Lung (tissue), 12 donors: Measurements from ENCODE around the gene C1orf74. TPM values are rescaled to one million over a fixed set of nuclear protein-coding genes. Genes with fewer than 3 reads are reported as not detected.
A peak's percentile ranks its signal among the peaks of the same experiment; 100 is the strongest.

Experiments
- ATAC-seq: fragments of 200-7000 bp; cut with Tn5 transposase; one replicate; pipeline ENCODE4 v1.9.1; 2020; ENCODE audit warnings: moderate number of reproducible peaks; ENCODE audit not compliant: insufficient read depth, low FRiP score
- DNase-seq, 3 donors: peaks; one replicate each; pipeline ENCODE4 v3.0.0-alpha.2; 2013 to 2017
- H3K27ac ChIP-seq, 2 donors: one replicate each; pipeline ENCODE4 v1.5.1; 2013; ENCODE audit warnings: mild to moderate bottlenecking in 2 of 2, moderate library complexity in 2 of 2, control low read depth in 1 of 2, inconsistent platforms in 1 of 2, low read depth in 1 of 2, low read length in 1 of 2
- H3K27me3 ChIP-seq, 3 donors: one replicate each; pipeline ENCODE4 v1.5.1; 2013; ENCODE audit warnings: low read length in 2 of 3; ENCODE audit not compliant: control insufficient read depth in 3 of 3, insufficient read depth in 3 of 3
- H3K36me3 ChIP-seq, 4 donors: one replicate each; pipeline ENCODE4 v1.5.1; 2013; ENCODE audit warnings: low read length in 4 of 4, mild to moderate bottlenecking in 1 of 4, moderate library complexity in 1 of 4; ENCODE audit not compliant: control insufficient read depth in 4 of 4, insufficient read depth in 4 of 4
- H3K4me1 ChIP-seq, 5 donors: one replicate each; pipeline ENCODE4 v1.5.1; 2013; ENCODE audit warnings: low read length in 5 of 5, mild to moderate bottlenecking in 2 of 5, moderate library complexity in 1 of 5; ENCODE audit not compliant: control insufficient read depth in 5 of 5, insufficient read depth in 5 of 5
- H3K4me3 ChIP-seq: one replicate; pipeline ENCODE4 v1.5.1; 2013; ENCODE audit warnings: mild to moderate bottlenecking, control low read depth, moderate library complexity
- H3K9ac ChIP-seq, 2 donors: one replicate each; pipeline ENCODE4 v1.5.1; 2013; ENCODE audit warnings: low read length in 2 of 2, control low read depth in 1 of 2; ENCODE audit not compliant: insufficient read depth in 1 of 2
- H3K9me3 ChIP-seq, 4 donors: one replicate each; pipeline ENCODE4 v1.5.1; 2013; ENCODE audit warnings: low read length in 3 of 4, mild to moderate bottlenecking in 1 of 4, moderate library complexity in 1 of 4; ENCODE audit not compliant: control insufficient read depth in 4 of 4, insufficient read depth in 3 of 4
- WGBS, 2 donors: extraction: QIAGEN DNeasy Blood & Tissue Kit; methylation state at CpG; one replicate each; pipeline ENCODE4 v1.1.7; 2013; 5-methylcytosine and 5-hydroxymethylcytosine counted together
- polyA plus RNA-seq, 2 donors: library from polyadenylated mRNA; stranded (reverse); fragments of 200-250 nt; gene quantifications; one replicate each; pipeline ENCODE4 v1.2.1, GENCODE V29; 2013
- total RNA-seq, 2 donors: library from RNA; depleted of rRNA in 1 of 2; stranded (reverse); fragments of >200 nt in 1 of 2; gene quantifications; one replicate each; pipeline ENCODE4 v1.2.1, GENCODE V29; 2014 to 2021
- TF ChIP-seq, protein P1 (sequence below): IDR thresholded peaks from 2 replicates; pipeline ENCODE4 v1.5.1; 2012; ENCODE audit warnings: mild to moderate bottlenecking; ENCODE audit errors: control extremely low read depth, extremely low read depth
- donor health status: control.
- donor health status: control.
- donor health status: Bipolar disorder and iron deficiency.
- donor health status: healthy.
- donor health status: DM: yes; HTN: yes; CAD: no.

C1orf74 gene
- total and polyA plus RNA-seq, 4 donors: 0.75 to 2.5 (median 1.5) TPM

DNA sequence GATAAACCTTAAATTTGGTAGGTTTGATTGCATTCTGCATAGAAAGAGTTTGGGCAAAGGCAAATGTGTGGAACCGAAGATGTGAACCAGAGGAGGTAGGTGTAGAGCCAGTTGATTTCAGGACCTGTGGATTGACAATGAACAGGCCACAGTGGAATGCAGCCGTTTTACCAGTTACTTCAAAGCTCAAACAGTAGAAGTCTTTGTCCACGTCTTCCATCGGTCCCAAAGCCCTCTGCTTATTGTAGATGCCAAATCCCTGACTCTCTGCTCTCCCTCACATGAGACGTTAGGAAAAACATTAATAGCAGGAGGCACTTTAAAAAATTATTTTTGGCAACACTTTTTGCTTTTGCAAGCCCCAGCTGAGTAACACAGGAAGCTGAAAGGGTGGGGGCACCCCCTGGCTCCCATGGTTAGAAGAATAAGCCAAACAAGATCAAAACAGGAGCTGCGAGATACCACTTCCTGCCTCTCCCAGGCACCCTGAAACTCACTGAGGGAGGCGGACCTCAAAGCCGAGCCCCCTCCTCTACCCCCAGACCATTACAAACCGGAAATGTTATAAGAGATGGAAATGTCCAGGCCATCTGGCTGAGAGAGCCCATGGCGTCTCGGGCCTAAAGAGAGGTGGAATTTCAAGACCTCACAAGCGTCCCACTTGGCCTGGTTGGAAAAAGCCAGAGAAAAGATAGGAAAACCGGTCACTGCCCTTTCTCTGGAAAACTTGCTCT lies 15.0 kb downstream of the C1orf74 start:
- Histone ChIP-seq H3K27me3 (no peaks in the 10 kb centered on the region), H3K27ac (peak overlapping the region; percentile 38 to 45), H3K9ac (no peak overlapping the region), H3K36me3 (no peaks in the 10 kb centered on the region), H3K9me3 (no peaks in the 10 kb centered on the region), H3K4me3 (no peak overlapping the region), H3K4me1 (peaks cover 0 to 20% (median 11%) of the 10 kb centered on the region in 5 donors)
- 7 to 16% methylated on average over 13 of the region's 13 CpGs for WGBS, 2 donors
- TF ChIP-seq, protein P1, sequence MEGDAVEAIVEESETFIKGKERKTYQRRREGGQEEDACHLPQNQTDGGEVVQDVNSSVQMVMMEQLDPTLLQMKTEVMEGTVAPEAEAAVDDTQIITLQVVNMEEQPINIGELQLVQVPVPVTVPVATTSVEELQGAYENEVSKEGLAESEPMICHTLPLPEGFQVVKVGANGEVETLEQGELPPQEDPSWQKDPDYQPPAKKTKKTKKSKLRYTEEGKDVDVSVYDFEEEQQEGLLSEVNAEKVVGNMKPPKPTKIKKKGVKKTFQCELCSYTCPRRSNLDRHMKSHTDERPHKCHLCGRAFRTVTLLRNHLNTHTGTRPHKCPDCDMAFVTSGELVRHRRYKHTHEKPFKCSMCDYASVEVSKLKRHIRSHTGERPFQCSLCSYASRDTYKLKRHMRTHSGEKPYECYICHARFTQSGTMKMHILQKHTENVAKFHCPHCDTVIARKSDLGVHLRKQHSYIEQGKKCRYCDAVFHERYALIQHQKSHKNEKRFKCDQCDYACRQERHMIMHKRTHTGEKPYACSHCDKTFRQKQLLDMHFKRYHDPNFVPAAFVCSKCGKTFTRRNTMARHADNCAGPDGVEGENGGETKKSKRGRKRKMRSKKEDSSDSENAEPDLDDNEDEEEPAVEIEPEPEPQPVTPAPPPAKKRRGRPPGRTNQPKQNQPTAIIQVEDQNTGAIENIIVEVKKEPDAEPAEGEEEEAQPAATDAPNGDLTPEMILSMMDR: no peak
- DNase-seq: peak; percentile 73 to 89 (median 81)
- peak; percentile 84 for ATAC-seq

DNA sequence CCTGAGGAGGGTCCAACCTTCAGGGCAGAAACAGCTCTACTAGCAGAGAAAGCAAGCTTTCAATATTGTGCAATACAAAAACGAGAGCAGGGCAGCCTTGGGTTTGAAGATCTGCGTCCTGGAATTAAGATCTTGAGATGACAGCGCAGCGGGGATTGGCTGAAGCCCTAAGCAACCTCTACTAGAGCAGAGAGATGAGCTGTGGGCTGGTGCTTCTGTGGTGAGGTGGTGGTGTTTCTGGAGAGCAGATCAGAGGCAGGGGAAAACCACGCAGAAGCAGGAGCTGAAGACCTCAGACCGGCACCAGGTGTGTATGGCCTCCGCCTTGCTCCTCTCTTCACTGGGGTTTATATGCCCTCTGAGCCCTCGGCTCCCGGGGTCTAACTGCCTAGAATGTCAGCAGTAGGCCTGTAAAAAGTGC lies 16.0 kb downstream of the C1orf74 start:
- TF ChIP-seq, protein P1: no peak
- ATAC-seq (no peak), DNase-seq (no peak)
- WGBS, 2 donors: 39 to 64% methylated on average over 9 of the region's 9 CpGs
- H3K9ac ChIP-seq: no peak overlapping the region
- no peaks in the 10 kb centered on the region for H3K27me3 ChIP-seq
- H3K9me3 ChIP-seq: no peaks in the 10 kb centered on the region
- H3K36me3 ChIP-seq: no peaks in the 10 kb centered on the region
- peaks cover 0 to 20% (median 11%) of the 10 kb centered on the region in 5 donors for H3K4me1 ChIP-seq
- no peak overlapping the region for H3K4me3 ChIP-seq
- H3K27ac ChIP-seq: no peak overlapping the region

DNA sequence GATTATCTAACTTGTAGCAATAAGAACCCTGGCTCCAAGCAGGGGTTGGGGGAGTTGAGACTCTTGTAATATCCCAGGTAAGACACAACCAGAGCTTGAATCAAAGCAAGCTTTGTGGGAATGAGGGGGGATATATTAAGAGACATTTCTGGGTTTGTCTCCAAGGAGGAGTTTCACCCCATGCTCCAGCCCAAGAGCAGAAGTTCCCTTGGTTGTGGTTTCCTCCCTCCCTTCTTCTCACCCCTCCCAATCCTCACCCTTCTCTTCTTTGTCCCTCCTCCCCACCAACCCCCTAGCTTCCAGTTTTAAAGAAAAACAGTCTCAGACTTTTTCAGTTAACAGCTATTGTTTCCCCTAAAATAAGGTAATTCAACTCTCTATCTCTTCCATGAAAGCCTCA lies 16.7 kb downstream of the C1orf74 start:
- no peak overlapping the region for H3K9ac ChIP-seq
- H3K9me3 ChIP-seq: no peaks in the 10 kb centered on the region
- no peaks in the 10 kb centered on the region for H3K27me3 ChIP-seq
- no peak overlapping the region for H3K27ac ChIP-seq
- H3K36me3 ChIP-seq: no peaks in the 10 kb centered on the region
- TF ChIP-seq, protein P1: no peak
- H3K4me3 ChIP-seq: no peak overlapping the region
- H3K4me1 ChIP-seq: peaks cover 0 to 20% (median 11%) of the 10 kb centered on the region in 5 donors
- DNase-seq: no peak
- ATAC-seq: no peak

DNA sequence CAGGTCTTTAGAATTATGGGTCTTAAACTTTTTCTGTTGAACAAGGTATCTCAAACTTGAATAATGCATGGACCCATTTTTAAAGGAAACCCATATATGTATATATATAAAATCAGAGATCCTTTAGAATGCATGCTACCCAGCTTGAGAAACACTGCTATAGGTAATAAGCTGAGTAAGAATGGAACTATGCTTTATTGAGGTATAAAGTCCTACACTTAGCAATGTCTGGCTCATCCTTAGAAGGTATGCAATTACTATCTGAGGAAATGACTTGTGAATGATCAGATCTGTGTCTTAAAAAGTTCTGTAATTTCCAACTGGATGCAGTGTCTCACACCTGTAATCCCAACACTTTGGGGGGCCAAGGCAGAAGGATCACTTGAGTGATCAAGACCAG lies 17.3 kb downstream of the C1orf74 start:
- DNase-seq: no peak
- Histone ChIP-seq H3K27ac (no peak overlapping the region), H3K36me3 (no peaks in the 10 kb centered on the region), H3K4me1 (peaks cover 0 to 20% (median 11%) of the 10 kb centered on the region in 5 donors), H3K9me3 (no peaks in the 10 kb centered on the region), H3K9ac (no peak overlapping the region), H3K4me3 (no peak overlapping the region), H3K27me3 (no peaks in the 10 kb centered on the region)
- no peak for ATAC-seq
- TF ChIP-seq, protein P1: no peak
